ENCODE data around the gene GBP6.

DNA sequence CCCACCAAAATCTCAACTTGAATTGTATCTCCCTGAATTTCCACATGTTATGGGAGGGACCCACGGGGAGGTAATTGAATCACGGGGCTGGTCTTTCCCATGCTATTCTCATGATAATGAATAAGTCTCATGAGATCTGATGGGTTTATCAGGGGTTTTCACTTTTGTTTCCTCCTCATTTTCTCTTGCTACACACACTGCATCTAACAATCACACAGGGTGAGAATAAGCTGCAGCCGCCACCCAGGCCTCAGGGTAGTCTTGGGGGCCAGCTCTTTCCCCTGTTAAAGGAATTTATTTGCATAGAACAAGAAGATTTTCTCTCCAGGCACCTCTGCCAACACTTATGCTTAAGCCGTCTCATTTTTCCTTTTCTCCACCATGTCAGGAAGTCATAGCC is 26.0 kb upstream of the GBP6 start:
- TF ChIP-seq POLR2A (IDR thresholded peaks at IDR 0.05; ENCODE audit: low read length), result no peak
- TF ChIP-seq GATA1 (IDR thresholded peaks at IDR 0.05; ENCODE audit: low read depth, low read length), result no peak

Data from erythroblast (primary cell).